SK-N-SH treated with all-trans-retinoic acid at 6 μM for 48 hours (cell line): ENCODE results near the gene WWP2.
"Not testable (repeated sequence)": the region's sequence is repeated elsewhere in the genome, so short reads cannot be mapped to it uniquely, and the experiment has no call there.

Source experiments
- ATAC-seq: fragments of 200-7000 bp; cut with Tn5 transposase; 3 replicates; pipeline ENCODE4 v1.9.1; 2020; ENCODE audit warnings: mild to moderate bottlenecking, moderate library complexity
- ARNTL ChIP-seq: fragments of 450-650 bp; formaldehyde crosslinking; IDR thresholded peaks from 2 replicates; pipeline ENCODE4 v1.5.0; 2020; ENCODE audit warnings: low read depth, mild to moderate bottlenecking, moderate library complexity, borderline replicate concordance
- BACH2 ChIP-seq: fragments of 250-450 bp; sonication (Bioruptor Pico); IDR thresholded peaks from 2 replicates; pipeline ENCODE4 v1.9.0; 2021; ENCODE audit warnings: mild to moderate bottlenecking, borderline replicate concordance
- CSDC2 ChIP-seq: fragments of 250-450 bp; sonication (Bioruptor Pico); IDR thresholded peaks from 2 replicates; pipeline ENCODE4 v1.5.0; 2020; ENCODE audit warnings: mild to moderate bottlenecking, moderate library complexity
- ESRRG ChIP-seq: fragments of 250-450 bp; sonication (Bioruptor Pico); IDR thresholded peaks from 2 replicates; pipeline ENCODE4 v1.6.1; 2021; ENCODE audit warnings: mild to moderate bottlenecking
- GLIS3 ChIP-seq: fragments of 250-450 bp; sonication (Bioruptor Pico); IDR thresholded peaks from 2 replicates; pipeline ENCODE4 v1.5.0; 2020; ENCODE audit warnings: mild to moderate bottlenecking, moderate library complexity
- OSR1 ChIP-seq: fragments of 250-450 bp; sonication (Bioruptor Pico); IDR thresholded peaks from 2 replicates; pipeline ENCODE4 v1.8.0; 2022; ENCODE audit warnings: moderate library complexity, mild to moderate bottlenecking, inconsistent platforms
- PPARA ChIP-seq: fragments of 250-450 bp; sonication (Bioruptor Pico); IDR thresholded peaks from 2 replicates; pipeline ENCODE4 v1.5.0; 2020; ENCODE audit warnings: mild to moderate bottlenecking, borderline replicate concordance
- TCF4 ChIP-seq: fragments of 250-450 bp; sonication (Bioruptor Pico); IDR thresholded peaks from 2 replicates; pipeline ENCODE4 v1.8.0; 2021; ENCODE audit warnings: mild to moderate bottlenecking, moderate library complexity, borderline replicate concordance
- TOX ChIP-seq: fragments of 250-450 bp; sonication (Bioruptor Pico); IDR thresholded peaks from 2 replicates; pipeline ENCODE4 v1.8.0; 2021; ENCODE audit warnings: mild to moderate bottlenecking, moderate library complexity, borderline replicate concordance
- ZC3H10 ChIP-seq: fragments of 250-450 bp; sonication (Bioruptor Pico); IDR thresholded peaks from 2 replicates; pipeline ENCODE4 v1.5.1; 2021; ENCODE audit warnings: mild to moderate bottlenecking, moderate library complexity
- ZFP3 ChIP-seq: fragments of 250-450 bp; sonication (Bioruptor Pico); IDR thresholded peaks from 2 replicates; pipeline ENCODE4 v1.5.0; 2020; ENCODE audit warnings: mild to moderate bottlenecking, moderate library complexity
- ZFP30 ChIP-seq: fragments of 450-650 bp; formaldehyde crosslinking; IDR thresholded peaks from 2 replicates; pipeline ENCODE4 v1.5.0; 2022; ENCODE audit warnings: mild to moderate bottlenecking, moderate library complexity
- ZNF565 ChIP-seq: fragments of 450-650 bp; formaldehyde crosslinking; conservative IDR thresholded peaks from 2 replicates; pipeline ENCODE4 v1.5.0; 2020; ENCODE audit warnings: low read depth, mild to moderate bottlenecking, moderate library complexity
- ZNF70 ChIP-seq: fragments of 450-650 bp; formaldehyde crosslinking; IDR thresholded peaks from 2 replicates; pipeline ENCODE4 v1.5.0; 2020; ENCODE audit warnings: mild to moderate bottlenecking, moderate library complexity
- TF ChIP-seq, protein P1 (sequence below): fragments of 250-450 bp; sonication (Bioruptor Pico); IDR thresholded peaks from 2 replicates; pipeline ENCODE4 v1.5.1; 2021; ENCODE audit warnings: mild to moderate bottlenecking, moderate library complexity
- TF ChIP-seq, protein P2 (sequence below): fragments of 250-450 bp; sonication (Bioruptor Pico); IDR thresholded peaks from 2 replicates; pipeline ENCODE4 v1.8.0; 2020; ENCODE audit warnings: mild to moderate bottlenecking, moderate library complexity, borderline replicate concordance
- TF ChIP-seq, protein P3 (sequence below): fragments of 250-450 bp; sonication (Bioruptor Pico); IDR thresholded peaks from 2 replicates; pipeline ENCODE4 v1.8.0; 2021; ENCODE audit warnings: low read depth, mild to moderate bottlenecking, moderate library complexity, borderline replicate concordance
- TF ChIP-seq, protein P4 (sequence below): fragments of 250-450 bp; sonication (Bioruptor Pico); IDR thresholded peaks from 2 replicates; pipeline ENCODE4 v1.5.0; 2020; ENCODE audit warnings: mild to moderate bottlenecking, moderate library complexity

Gene WWP2

DNA sequence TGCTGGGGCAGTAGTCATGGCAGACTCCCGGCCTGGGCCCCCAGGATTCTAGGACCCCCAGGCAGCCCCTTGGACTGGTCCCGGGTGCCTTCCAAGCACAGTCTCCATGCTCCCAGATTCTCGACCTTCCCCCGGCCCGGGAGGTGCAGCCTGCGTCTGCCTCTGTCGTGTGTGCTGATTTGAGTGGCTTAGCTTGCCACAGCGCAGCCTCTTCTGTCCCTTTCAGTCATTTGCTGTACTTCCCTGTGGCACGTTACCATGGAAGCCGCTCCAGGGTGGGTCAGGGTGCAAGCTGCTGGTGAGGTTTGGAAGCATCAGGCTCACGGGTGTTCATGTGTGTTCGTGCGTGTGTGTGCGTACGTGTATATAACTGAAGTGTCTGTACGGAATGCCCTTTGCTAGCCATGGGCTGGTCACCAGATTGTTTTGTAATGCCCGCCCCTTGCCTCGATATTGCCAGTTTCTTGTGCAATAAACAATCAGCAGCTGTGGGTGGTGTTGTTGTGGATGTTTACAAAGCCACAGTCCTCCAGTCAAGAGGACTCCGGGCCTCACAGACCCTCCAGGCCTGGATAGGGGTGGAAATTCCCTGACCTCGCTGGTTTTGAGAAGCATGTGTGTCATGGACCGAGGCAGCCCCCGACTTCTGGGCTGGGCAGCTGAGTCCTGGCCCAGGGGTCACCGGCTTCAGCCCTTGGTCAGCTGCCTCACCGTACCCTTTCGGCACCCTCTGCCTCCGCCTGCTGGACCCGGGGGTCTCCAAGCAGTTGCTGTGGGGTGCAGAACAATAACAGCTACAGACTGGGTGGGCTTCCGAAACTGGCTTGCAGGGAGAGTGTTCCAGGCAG, 179.3 kb downstream of the WWP2 start (continued):
- TF ChIP-seq, protein P1, sequence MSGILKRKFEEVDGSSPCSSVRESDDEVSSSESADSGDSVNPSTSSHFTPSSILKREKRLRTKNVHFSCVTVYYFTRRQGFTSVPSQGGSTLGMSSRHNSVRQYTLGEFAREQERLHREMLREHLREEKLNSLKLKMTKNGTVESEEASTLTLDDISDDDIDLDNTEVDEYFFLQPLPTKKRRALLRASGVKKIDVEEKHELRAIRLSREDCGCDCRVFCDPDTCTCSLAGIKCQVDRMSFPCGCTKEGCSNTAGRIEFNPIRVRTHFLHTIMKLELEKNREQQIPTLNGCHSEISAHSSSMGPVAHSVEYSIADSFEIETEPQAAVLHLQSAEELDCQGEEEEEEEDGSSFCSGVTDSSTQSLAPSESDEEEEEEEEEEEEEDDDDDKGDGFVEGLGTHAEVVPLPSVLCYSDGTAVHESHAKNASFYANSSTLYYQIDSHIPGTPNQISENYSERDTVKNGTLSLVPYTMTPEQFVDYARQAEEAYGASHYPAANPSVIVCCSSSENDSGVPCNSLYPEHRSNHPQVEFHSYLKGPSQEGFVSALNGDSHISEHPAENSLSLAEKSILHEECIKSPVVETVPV, result no peak
- no peak for TF ChIP-seq CSDC2 (CRISPR knock-in tag)
- no peak for TF ChIP-seq ZFP3 (CRISPR knock-in tag)
- TF ChIP-seq, all 23 proteins: peak for 0

DNA sequence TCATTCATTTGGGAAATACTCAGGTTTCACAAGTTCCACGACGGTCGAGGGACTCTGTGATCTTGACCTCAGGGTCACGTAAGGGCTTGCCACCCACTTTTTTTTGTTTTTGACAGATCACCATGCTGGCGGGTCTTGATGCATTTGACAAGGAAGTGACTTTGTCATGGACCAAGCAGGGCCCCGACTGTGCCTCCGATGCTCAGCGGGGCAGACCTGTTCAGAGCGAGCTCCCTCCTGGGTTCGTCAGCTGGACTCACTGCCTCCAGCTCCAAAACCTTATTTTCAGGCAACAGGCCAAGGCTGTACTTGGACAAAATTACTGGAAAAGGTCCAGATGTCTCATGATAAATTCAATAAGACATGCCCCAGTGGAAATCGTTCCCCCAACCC, 180.0 kb downstream of the WWP2 start:
- TF ChIP-seq PPARA (CRISPR knock-in tag), result no peak
- no peak for TF ChIP-seq ARNTL
- no peak for TF ChIP-seq ZFP30 (CRISPR knock-in tag)
- TF ChIP-seq TCF4, result no peak
- TF ChIP-seq ZNF565, result no peak
- TF ChIP-seq, protein P2, sequence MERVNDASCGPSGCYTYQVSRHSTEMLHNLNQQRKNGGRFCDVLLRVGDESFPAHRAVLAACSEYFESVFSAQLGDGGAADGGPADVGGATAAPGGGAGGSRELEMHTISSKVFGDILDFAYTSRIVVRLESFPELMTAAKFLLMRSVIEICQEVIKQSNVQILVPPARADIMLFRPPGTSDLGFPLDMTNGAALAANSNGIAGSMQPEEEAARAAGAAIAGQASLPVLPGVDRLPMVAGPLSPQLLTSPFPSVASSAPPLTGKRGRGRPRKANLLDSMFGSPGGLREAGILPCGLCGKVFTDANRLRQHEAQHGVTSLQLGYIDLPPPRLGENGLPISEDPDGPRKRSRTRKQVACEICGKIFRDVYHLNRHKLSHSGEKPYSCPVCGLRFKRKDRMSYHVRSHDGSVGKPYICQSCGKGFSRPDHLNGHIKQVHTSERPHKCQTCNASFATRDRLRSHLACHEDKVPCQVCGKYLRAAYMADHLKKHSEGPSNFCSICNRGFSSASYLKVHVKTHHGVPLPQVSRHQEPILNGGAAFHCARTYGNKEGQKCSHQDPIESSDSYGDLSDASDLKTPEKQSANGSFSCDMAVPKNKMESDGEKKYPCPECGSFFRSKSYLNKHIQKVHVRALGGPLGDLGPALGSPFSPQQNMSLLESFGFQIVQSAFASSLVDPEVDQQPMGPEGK, result no peak
- no peak for ATAC-seq

DNA sequence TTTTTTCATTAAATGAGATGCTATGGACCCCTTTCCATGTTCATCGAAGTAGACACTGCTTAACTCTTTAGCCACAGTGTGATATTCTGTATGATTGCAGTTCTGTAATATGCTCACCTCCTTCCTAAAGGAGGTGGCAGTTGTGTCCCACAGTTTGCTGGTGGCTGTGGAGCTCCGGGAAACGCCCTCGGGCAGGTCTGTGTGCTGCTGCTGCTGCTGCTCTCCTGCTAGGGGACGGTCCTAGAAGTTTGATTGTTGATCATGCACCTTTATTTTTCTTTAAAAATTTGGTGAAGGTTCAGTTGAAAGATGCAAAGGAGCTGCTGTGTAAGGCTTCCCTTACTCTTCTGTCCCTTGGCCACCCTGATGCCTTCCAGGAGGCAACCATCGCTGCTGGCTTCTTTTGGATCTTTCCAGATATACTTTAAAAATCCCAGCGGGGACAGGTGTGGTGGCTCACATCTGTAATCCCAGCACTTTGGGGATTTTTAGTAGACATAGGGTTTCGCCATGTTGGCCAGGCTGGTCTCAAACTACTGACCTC, 180.6 kb downstream of the WWP2 start:
- no peak for TF ChIP-seq ZC3H10
- no peak for TF ChIP-seq CSDC2 (CRISPR knock-in tag)
- no peak for TF ChIP-seq TOX (CRISPR knock-in tag)
- no peak for TF ChIP-seq ARNTL
- TF ChIP-seq ZNF70 (CRISPR knock-in tag), result no peak
- TF ChIP-seq, protein P2, result no peak
- no peak for TF ChIP-seq PPARA (CRISPR knock-in tag)
- TF ChIP-seq ZNF565, result no peak
- no peak for TF ChIP-seq BACH2 (CRISPR knock-in tag)
- no peak for TF ChIP-seq ESRRG (CRISPR knock-in tag)
- TF ChIP-seq OSR1 (CRISPR knock-in tag), result no peak
- TF ChIP-seq, protein P3, sequence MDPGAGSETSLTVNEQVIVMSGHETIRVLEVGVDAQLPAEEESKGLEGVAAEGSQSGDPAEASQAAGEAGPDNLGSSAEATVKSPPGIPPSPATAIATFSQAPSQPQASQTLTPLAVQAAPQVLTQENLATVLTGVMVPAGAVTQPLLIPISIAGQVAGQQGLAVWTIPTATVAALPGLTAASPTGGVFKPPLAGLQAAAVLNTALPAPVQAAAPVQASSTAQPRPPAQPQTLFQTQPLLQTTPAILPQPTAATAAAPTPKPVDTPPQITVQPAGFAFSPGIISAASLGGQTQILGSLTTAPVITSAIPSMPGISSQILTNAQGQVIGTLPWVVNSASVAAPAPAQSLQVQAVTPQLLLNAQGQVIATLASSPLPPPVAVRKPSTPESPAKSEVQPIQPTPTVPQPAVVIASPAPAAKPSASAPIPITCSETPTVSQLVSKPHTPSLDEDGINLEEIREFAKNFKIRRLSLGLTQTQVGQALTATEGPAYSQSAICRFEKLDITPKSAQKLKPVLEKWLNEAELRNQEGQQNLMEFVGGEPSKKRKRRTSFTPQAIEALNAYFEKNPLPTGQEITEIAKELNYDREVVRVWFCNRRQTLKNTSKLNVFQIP (CRISPR knock-in tag), result no peak
- TF ChIP-seq, protein P1, result no peak
- TF ChIP-seq, protein P4, sequence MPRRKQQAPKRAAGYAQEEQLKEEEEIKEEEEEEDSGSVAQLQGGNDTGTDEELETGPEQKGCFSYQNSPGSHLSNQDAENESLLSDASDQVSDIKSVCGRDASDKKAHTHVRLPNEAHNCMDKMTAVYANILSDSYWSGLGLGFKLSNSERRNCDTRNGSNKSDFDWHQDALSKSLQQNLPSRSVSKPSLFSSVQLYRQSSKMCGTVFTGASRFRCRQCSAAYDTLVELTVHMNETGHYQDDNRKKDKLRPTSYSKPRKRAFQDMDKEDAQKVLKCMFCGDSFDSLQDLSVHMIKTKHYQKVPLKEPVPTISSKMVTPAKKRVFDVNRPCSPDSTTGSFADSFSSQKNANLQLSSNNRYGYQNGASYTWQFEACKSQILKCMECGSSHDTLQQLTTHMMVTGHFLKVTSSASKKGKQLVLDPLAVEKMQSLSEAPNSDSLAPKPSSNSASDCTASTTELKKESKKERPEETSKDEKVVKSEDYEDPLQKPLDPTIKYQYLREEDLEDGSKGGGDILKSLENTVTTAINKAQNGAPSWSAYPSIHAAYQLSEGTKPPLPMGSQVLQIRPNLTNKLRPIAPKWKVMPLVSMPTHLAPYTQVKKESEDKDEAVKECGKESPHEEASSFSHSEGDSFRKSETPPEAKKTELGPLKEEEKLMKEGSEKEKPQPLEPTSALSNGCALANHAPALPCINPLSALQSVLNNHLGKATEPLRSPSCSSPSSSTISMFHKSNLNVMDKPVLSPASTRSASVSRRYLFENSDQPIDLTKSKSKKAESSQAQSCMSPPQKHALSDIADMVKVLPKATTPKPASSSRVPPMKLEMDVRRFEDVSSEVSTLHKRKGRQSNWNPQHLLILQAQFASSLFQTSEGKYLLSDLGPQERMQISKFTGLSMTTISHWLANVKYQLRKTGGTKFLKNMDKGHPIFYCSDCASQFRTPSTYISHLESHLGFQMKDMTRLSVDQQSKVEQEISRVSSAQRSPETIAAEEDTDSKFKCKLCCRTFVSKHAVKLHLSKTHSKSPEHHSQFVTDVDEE (CRISPR knock-in tag), result no peak
- TF ChIP-seq ZFP3 (CRISPR knock-in tag), result no peak
- TF ChIP-seq GLIS3 (CRISPR knock-in tag), result no peak
- no peak for ATAC-seq

DNA sequence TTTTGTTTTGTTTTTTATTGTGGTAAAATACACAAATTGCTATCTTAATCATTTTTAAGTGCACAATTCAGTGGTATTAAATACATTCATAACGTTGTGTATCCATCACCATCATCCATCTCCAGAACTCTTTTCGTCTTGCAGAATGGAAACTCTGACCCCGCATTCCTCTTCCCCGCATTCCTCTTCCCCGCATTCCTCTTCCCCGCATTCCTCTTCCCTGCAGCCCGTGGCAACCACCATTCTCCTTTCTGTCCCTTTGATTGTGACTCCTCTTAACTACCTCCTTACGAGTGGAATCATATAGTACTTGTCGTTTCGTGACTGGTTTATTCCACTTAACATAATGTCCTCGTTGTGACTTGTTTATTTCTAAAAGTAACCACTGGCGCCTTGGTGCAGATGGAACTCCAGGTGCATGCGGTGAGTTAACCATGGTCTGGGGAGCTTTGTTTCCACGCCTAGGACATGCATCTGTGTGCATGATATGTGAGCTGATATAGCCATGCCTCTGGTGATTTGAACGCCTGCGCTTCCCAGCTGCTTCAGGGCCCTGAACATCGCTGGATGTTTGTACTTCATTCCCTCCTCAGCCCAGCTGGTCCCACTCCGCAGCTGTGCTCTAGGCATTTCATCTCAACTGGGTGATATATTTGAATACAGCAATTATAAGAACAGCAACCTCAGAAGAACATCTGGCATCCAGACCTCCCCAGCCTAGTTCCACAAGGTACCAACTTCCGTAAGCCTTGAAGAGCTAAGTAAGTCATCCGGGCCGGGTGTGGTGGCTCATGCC, 181.3 kb downstream of the WWP2 start:
- peak; percentile 38; the same call in 1 of the 3 replicates for ATAC-seq

DNA sequence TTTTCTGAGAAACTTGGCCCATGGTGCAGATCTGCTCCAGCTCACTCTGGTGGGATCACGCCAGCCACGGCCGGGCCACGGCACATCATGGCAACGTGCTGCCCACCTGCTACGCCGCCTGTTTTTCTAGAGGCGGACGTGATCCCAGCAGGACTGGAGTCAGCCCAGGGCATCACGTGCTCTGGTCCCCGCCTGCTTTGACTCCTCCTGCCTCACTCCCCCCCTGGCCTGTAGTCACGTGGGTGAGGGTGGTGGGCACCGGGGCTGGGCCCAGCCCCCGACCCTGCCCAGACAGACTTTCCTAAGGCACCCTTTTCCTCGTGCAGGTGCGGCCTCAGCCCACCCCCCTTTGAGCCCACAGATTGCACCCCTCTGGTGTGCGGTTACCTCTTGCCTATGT, 188.3 kb downstream of the WWP2 start:
- not testable (repeated sequence) for ATAC-seq

DNA sequence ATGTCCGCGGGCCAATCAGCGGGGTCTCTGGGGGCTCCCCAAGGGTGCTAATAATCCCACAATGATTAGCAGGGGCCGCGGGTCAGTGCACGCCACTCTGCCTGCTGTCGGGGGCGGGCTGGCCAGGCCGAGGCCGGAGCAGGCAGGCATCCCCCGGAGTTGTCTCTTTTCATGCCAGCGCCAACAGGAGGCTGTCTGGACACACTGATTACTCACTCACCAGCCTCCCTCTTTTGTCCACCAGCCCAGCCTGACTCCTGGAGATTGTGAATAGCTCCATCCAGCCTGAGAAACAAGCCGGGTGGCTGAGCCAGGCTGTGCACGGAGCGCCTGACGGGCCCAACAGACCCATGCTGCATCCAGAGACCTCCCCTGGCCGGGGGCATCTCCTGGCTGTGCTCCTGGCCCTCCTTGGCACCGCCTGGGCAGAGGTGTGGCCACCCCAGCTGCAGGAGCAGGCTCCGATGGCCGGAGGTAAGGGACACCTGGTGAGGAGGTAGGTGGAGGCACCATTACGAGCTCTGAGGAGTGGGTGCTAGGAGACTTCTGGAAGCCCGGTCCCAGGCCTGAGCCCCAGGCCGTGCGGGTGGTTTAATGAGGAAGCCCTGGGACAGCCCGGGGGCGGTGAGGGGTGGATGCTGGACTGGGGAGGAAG, 189.0 kb downstream of the WWP2 start, which contains the start of gene CLEC18A:
Gene CLEC18A (plus strand): TSS at position 318 of the 655 bp plus-strand sequence. CDS start 33 bp downstream, at position 351.
- peak; percentile 84 for ATAC-seq
